B cell (primary cell): Measurements from ENCODE around the gene ATP5MC2.

Experiments used
- CTCF ChIP-seq: fragments of 200-600 bp; IDR thresholded peaks from one replicate; pipeline ENCODE4 v1.8.0; 2022; ENCODE audit warnings: antibody characterized with exemption, mild to moderate bottlenecking
- EZH2 ChIP-seq: IDR thresholded peaks from 2 replicates; pipeline ENCODE4 v1.6.1; 2012; ENCODE audit warnings: borderline replicate concordance, low read depth, mild to moderate bottlenecking, moderate library complexity, low read length; ENCODE audit not compliant: insufficient read depth, poor library complexity, severe bottlenecking

DNA sequence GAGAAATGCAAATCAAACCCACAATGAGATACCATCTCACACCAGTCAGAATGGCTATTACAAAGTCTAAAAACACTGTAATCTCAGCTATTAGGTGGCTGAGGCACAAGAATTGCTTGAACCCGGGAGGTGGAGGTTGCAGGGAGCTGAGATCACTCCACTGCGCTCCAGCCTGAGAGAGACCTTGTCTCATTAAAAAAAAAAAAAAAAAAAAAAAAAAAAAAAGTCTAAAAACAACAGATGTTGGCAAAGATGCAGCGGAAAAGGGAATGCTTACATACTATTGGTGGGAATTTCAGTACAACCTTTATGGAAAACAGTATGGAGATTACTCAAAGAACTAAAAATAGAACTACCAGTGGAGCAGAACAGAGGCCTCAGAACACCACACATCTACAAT is 30.7 kb downstream of the ATP5MC2 start:
- TF ChIP-seq EZH2: no peak
- TF ChIP-seq CTCF: no peak
